ENCODE results near the gene SMPD2.

The SMPD2 gene

DNA sequence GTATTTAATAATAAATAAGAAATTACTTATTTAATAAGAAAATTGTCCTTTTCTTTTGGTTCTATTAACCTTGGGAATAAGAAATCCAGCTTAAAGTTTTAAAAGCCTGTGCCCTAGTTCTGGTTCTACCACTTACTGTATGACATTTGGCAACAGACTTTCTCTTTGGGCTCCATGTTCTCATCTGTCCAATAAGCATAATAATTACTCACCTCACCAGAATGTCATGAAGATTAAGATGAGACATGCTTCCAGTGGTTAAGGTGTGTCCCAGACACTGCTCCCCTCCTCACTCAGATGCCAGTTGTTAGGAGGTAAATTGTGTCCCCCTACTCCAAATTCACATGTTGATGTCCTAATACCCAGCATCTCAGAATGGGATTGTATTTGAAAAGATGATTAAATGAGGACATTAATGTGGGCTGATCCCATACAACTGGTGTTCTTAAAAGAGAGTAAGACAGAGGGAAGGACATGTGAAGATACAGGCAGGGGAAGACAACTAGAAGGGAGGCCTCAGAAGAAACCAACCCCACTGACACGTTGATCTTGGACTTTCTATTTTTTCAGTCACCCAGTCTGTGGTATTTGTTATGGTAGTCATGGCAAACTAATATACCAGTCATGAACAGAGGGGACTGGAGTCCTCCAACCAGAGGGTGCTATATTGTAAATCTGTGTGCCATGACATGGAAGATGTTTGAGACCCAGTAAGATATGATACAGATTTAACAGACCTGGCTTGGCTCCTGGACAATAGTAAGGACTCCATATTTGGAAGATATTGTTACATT is 21.4 kb downstream of the SMPD2 start:
- DNase-seq, result no peak

DNA sequence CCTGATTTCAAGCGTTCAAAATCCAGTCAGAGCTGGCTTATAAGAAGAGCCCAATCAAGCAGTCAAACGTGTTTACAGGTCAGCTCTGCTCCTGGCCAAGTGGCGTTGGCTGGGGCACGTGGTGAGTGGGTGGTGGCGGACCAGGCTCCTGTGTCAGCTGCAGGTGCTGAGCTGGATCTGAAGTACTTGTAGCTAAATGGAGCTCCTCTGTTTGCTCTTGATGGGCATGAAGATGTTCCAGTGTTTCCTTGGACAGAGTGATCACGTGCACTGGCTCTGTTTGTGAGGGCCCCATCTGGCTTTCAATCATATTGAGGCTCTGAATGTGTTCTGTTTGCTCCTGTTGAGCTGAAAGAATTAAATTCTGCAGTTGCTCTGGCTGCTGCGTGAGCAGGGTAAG is 25.2 kb downstream of the SMPD2 start:
- DNase-seq, result no peak

DNA sequence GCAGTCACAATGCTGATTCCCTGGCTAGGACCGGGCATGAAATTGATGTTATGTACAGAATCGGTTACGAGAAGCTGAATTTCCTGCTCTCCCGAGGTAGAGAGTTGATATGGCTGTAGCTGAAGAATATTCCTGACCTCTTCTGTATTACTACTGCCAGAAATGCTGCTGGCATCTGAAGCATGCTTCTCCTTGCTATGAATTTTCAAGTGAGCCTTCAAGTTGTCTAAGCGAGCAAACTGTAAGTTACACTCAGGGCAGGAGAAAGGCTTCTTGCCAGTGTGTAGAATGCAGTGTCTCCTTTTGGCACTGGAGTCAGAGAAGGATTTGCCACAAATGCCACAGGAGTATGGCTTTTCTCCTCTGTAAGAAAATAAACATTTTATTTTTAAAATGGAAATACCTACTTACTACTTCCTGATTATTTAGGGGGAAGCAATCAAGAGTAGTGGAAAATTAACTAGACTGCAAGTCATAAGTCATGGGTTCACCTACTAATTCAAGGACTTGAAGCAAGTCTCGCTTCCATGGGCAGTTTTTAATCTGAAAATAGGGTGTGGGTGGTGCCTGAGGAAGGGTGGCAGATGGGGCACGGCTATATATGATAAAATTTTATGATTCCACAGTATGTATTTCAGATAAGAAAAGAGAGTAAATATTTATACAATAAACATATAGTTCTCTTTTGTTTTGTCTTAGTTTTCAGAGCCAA is 25.8 kb downstream of the SMPD2 start:
- DNase-seq, result no peak

GRCh38 chr6:109467696-109468095 is 27.2 kb downstream of the SMPD2 start:
- no peak for DNase-seq

GRCh38 chr6:109469591-109470189 is 29.2 kb downstream of the SMPD2 start:
- no peak for DNase-seq

GRCh38 chr6:109471105-109471810 is 30.7 kb downstream of the SMPD2 start:
- no peak for DNase-seq

DNA sequence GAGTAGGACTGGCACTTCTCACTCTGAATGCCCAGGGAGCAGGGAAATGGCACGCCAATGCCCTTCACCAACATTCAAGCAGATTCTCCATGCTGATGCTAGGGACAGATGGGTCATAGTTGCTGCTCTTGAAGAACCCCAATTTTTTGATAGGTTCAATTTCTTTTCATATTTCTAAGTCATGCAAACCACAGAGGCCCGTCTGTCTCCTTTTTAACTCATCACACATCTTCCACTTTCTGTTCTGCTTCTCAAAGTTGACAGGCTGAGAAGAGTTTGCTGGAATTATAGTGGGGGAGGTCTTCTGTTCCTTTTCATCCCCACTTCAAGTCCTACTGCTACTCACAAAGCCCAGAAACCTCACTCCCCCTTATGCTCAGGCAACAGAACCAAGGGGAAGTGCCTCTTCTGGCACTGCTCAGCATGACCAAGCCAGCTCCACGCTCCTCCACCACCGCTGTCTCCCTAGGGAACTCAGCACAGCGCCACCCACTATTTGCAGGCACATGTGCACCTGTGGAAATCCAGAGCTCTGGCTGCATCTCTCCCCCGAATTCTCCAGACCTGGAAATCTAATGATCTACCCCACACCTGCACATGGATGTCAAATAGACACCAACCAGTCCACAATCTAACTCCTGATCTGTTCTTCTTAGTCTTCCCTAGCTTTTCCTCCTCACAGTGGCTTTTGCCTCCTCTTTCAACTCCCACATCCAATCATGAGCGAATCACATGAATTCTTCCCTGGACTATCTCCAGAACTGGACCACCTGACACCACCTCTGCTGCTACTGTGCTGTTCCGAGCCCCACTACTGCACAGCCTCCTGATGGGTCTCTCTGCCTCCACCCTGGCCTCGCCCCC is 31.8 kb downstream of the SMPD2 start:
- no peak for DNase-seq

GRCh38 chr6:109473120-109473519 is 32.6 kb downstream of the SMPD2 start:
- no peak for DNase-seq

DNA sequence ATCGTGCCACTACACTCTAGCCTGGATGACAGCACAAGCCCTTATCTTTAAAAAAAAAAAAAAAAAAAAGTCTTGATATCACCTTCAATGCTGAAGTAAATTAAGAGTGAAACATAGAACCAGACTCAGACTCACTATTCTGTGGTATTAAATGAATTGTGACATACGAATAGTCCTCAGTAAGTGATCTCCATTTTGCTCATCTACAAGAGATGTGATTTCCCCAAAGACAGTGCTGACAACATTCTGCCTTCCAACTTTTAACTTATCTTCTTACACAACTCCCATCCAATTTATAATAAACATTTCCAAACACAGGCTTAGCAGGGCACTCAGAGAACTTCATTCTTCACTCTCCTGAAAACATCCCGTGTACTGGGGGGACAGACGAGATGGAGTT is 34.5 kb downstream of the SMPD2 start:
- no peak for DNase-seq

- no peak for DNase-seq
Measured at GRCh38 chr6:109475625-109476024, 35.1 kb downstream of the SMPD2 start.

DNA sequence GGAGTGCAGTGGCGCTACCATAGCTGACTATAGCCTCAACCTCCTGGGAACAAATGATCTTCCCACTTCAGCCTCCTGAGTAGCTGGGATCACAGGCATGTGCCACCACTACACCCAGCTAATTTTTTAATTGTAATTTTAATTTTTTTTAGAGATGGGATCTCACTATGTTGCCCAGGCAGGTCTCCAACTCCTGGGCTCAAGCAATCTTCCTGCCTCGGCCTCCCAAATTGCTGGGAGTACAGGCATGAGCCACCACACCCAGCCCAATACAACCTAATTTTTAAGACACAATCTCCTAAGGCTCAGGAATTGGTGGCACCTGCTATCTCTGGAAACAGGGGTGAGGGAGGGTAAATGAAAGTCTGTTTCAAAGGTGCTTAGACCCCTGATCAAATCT is 36.7 kb downstream of the SMPD2 start:
- no peak for DNase-seq

DNA sequence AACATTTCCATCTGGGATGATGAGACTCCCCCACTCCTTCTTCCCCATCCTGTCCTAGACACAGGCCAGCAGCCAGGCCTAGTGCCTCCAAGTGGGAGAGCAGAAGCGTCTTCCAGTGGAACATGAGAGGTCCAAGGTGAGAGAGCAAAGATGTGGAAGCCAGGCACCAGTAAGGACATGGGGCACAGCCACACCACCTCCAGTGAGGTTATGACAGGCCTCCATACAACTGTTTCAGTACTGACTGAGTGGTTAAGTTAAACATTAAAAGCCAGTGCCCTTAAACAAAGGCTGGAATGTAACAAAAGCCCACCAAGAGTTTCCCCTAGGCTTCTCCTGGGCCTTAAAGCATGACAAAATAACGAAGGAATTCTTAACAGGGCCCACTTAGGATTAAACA is 37.2 kb downstream of the SMPD2 start:
- DNase-seq, result no peak

DNA sequence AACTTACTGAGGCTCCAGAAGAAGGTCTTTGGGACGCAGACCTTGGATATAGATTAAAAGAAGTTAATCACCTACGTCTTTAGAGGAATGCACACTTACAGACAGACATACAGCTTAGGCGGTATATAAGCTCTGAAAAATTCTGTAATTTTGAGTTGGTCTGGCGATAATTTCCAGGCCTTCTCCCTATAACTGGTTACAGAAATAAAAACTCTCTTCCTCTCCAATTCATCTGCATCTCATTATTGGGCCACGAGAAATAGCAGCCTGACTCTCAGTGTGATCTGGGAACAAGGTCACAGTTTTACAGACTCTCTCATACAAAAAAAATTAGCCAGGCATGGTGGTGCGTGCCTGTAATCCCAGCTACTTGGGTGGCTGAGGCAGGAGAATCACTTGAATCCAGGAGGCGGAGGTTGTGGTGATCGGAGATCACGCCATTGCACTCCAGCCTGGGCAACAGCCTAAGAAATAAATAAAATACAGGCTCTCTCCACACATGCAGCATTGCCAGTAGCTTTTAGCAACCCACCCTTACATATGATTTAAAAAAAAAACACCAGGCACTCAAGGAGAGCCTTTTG is 37.8 kb downstream of the SMPD2 start:
- DNase-seq, result no peak

DNA sequence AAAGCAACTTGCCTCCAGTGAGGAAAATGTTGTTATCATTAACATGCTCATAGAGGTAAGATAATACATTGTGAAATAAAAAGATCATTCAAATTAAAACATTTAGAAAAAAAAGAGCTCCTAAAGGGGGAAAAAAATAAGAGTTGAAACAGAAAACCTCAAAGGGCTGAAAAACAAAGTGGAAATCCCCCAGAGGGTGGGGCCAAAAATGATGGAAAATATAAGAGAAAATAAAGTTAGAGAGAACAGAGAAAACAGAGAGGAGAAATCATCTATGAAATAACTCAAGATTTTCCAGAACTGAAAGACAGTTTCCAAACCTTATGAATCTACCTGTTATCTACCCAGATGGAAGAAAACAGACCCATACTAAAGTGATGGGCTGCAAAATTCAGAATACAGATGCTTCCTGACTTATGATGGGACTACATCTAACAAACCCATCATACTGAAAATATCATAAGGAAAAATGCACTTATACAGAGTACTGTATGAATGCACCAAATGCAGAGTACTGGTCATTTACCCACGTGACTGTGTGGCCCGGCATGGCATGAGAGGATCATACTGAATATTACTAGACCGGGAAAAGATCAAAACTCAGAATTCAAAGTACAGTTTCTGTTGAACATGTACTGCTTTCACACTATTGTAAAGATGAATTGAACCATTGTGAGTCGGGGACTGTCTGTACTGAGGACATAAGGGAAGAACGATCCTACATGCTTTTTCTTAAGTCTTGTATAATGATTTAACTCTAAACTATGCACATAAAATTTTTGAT is 38.5 kb downstream of the SMPD2 start:
- no peak for DNase-seq

DNA sequence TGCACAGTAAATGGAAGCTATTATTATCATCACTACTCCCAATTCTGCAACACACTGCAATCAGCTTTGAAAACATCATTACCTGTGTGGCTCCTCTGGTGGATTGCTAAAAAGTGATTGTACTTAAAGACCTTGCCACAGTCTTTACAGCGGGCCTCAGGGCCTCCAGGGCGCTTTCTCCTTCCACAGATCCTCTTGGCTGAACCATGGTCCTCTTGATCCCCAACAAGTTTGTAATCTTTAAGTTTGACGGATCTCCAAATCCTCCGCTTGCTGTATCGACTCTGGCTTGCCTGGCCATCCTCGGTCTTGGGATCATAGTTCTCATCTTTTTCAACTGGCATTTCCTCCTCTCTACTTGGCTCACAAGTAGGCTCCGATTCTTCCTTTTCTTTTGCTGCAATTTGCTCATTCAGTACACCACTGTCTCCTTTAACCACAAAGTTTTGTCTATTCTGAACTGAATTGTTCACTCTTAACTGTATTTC is 40.5 kb downstream of the SMPD2 start:
- no peak for DNase-seq

- peak; percentile 82 for DNase-seq
Measured at GRCh38 chr6:109482905-109483734, 42.6 kb downstream of the SMPD2 start, which contains the start of gene ZBTB24. TSS of gene ZBTB24 (minus strand) at chr6:109483219. CDS start at chr6:109482026, 1,193 bp downstream.

DNA sequence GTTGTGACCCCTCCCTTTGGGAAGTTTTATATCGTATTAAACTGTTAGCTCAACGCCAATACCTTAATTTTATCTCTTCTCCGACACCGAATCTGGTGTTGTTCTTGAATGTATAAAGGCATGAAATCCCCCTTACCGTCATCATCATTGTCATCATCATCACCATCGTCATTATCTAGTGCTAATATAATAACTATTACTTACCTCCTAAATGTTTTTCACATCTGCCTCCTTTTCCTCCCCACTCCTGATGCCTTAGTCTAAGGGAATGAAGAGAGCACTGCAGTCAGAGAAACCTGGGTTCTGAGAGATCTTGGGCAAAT is 43.2 kb downstream of the SMPD2 start:
- no peak for DNase-seq

DNA sequence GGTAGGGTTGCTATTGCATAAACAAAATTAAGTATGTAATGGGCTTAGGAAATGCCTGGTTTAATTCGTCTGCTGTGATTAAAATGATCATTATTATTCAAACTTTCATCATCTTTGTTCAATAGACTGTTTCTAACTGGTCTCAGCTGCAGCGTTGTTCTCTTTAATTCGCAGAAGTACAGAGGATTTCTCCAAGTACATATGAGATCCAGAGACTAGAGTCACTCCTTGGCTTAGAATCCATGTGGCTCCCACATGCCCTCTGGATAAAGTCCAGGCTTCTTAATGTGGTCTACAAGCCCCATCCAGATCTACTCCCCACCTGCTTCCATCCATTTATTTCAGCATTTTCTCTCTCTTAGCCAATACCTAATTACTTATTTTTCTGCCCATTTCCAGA is 43.6 kb downstream of the SMPD2 start:
- no peak for DNase-seq

DNA sequence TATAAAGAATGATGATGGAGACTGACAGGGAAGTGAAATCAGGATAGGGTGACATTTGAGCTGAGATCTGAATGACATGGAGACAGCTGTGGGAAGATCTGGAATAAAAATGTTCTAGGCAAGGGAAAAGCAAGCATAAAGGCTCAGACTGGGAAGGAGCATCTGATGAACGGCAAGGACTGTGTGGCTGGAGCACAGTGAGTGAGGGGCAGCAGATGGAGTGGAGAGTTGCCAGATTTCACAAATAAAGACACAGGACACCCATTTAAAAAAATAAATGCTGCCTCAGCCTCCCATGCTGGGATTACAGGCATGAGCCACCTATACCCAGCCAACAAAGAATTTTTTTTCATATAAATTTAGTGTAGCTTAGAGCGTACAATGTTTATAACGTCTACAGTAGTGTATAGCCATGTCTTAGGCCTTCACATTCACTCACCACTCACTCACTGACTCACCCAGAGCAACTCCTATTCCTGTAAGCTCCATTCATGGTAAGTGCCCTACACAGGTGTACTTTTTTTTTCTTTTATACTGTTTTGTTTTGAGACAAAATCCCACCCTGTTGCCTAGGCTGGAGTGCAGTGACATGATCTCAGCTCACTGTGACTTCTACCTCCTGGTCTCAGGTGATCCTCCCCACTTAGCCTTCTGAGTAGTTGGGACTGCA is 44.9 kb downstream of the SMPD2 start:
- no peak for DNase-seq

GRCh38 chr6:109486068-109486467 is 45.5 kb downstream of the SMPD2 start:
- DNase-seq, result no peak
